Gastrocnemius medialis (tissue), 4 donors: ENCODE results near the gene CCDC141.

Experiments
- CTCF ChIP-seq, 5 experiments: fragments of 450-650 bp in 3 of 5; fragments of 200-600 bp in 2 of 5; sonication (generic) in 2 of 5; IDR thresholded peaks in 4 of 5; conservative IDR thresholded peaks in 1 of 5; 1 replicate in 4 of 5; 2 replicates in 1 of 5; pipeline ENCODE4 v1.5.1; 2016 to 2019; ENCODE audit warnings: antibody characterized with exemption in 5 of 5, mild to moderate bottlenecking in 3 of 5, moderate library complexity in 3 of 5
- POLR2A ChIP-seq, 2 donors: fragments of 450-650 bp; IDR thresholded peaks; one replicate each; pipeline ENCODE4 v1.6.1; 2017; ENCODE audit warnings: antibody characterized with exemption in 2 of 2, mild to moderate bottlenecking in 2 of 2, moderate library complexity in 2 of 2

GRCh38 chr2:178990533-178991241, 59.2 kb downstream of the CCDC141 start:
- no peak for TF ChIP-seq POLR2A (IDR thresholded peaks at IDR 0.05)
- no peak for TF ChIP-seq CTCF (IDR thresholded peaks at IDR 0.05 in 4 of 5, conservative IDR thresholded peaks at IDR 0.05 in 1 of 5)
